ENCODE data around the gene ABCB10.
"Not testable (repeated sequence)": the region's sequence is repeated elsewhere in the genome, so short reads cannot be mapped to it uniquely, and the experiment has no call there.

The ABCB10 gene

GRCh38 chr1:229478852-229479251 lies 79.7 kb downstream of the ABCB10 start:
- FAIRE-seq (no peak), DNase-seq (ENCODE audit: low spot score) (no peak)

- FAIRE-seq; DNase-seq (ENCODE audit: low spot score): not testable (repeated sequence)
Measured at GRCh38 chr1:229475859-229476258, 82.6 kb downstream of the ABCB10 start.

GRCh38 chr1:229474509-229474908 lies 84.0 kb downstream of the ABCB10 start:
- no peak for DNase-seq (ENCODE audit: low spot score)
- no peak for FAIRE-seq

GRCh38 chr1:229471175-229471574 lies 87.3 kb downstream of the ABCB10 start:
- DNase-seq (ENCODE audit: low spot score) (no peak), FAIRE-seq (no peak)

- DNase-seq (ENCODE audit: low spot score) (no peak), FAIRE-seq (no peak)
Measured at GRCh38 chr1:229470406-229471043, 88.0 kb downstream of the ABCB10 start.

- FAIRE-seq (no peak), DNase-seq (ENCODE audit: low spot score) (no peak)
Measured at GRCh38 chr1:229466887-229467286, 91.6 kb downstream of the ABCB10 start.

All from RCC 7860 (cell line).